DOHH2 (cell line): ENCODE results near the gene NUCB1.
A peak's percentile ranks its signal among the peaks of the same experiment; 100 is the strongest.

Experiments used
- H3F3A ChIP-seq: fragments of 200-600 bp; sonication (generic), shearing (Covaris generic); 2 replicates; pipeline ENCODE4 v1.6.0; 2016; ENCODE audit warnings: antibody characterized with exemption, mild to moderate bottlenecking; ENCODE audit not compliant: control insufficient read depth, insufficient read depth
- H3K27ac ChIP-seq: fragments of 200-600 bp; sonication (generic); 2 replicates; pipeline ENCODE4 v1.5.1; 2014; ENCODE audit warnings: low read depth, mild to moderate bottlenecking, low read length, moderate library complexity
- H3K27me3 ChIP-seq: fragments of 200-600 bp; sonication (generic); 2 replicates; pipeline ENCODE4 v1.6.1; 2014; ENCODE audit warnings: mild to moderate bottlenecking, low read length, mixed read lengths; ENCODE audit not compliant: control insufficient read depth
- H3K36me3 ChIP-seq: fragments of 200-600 bp; sonication (generic); 2 replicates; pipeline ENCODE4 v1.6.1; 2014; ENCODE audit warnings: mild to moderate bottlenecking, low read length, moderate library complexity, mixed read lengths; ENCODE audit not compliant: control insufficient read depth
- H3K4me1 ChIP-seq: fragments of 200-600 bp; sonication (generic); 2 replicates; pipeline ENCODE4 v1.6.1; 2014; ENCODE audit warnings: mild to moderate bottlenecking, low read length, mixed read lengths; ENCODE audit not compliant: control insufficient read depth
- H3K4me2 ChIP-seq: fragments of 200-600 bp; sonication (generic); 2 replicates; pipeline ENCODE4 v1.6.0; 2014; ENCODE audit warnings: mild to moderate bottlenecking, low read length, moderate library complexity
- H3K4me3 ChIP-seq: fragments of 200-600 bp; sonication (generic); 2 replicates; pipeline ENCODE4 v1.5.1; 2014; ENCODE audit warnings: mild to moderate bottlenecking, low read length, mixed read lengths
- H3K79me2 ChIP-seq: fragments of 200-600 bp; sonication (generic); 2 replicates; pipeline ENCODE4 v1.6.1; 2014; ENCODE audit warnings: mild to moderate bottlenecking, low read length, mixed read lengths; ENCODE audit not compliant: control insufficient read depth
- H3K9me2 ChIP-seq: fragments of 200-600 bp; sonication (generic); replicated peaks from 2 replicates; pipeline ENCODE4 v1.6.1; 2014; ENCODE audit warnings: mild to moderate bottlenecking, low read length, mixed read lengths; ENCODE audit not compliant: control insufficient read depth
- H3K9me3 ChIP-seq: fragments of 200-600 bp; sonication (generic); 2 replicates; pipeline ENCODE4 v1.6.1; 2014; ENCODE audit warnings: antibody characterized with exemption, low read length, mixed read lengths; ENCODE audit not compliant: control insufficient read depth, insufficient read depth
- H4K20me1 ChIP-seq: fragments of 200-600 bp; sonication (generic); 2 replicates; pipeline ENCODE4 v1.6.0; 2014; ENCODE audit warnings: low read depth, mild to moderate bottlenecking, antibody characterized with exemption, low read length, moderate library complexity; ENCODE audit not compliant: control insufficient read depth, insufficient read depth
- EZH2phosphoT487 ChIP-seq: fragments of 200-600 bp; sonication (generic); IDR thresholded peaks from 2 replicates; pipeline ENCODE4 v1.6.1; 2017; ENCODE audit warnings: borderline replicate concordance, mild to moderate bottlenecking, antibody characterized with exemption, low read length, moderate library complexity, mixed read lengths
- TF ChIP-seq, protein P1 (sequence below): fragments of 200-600 bp; sonication (generic); IDR thresholded peaks from one replicate; pipeline ENCODE4 v1.5.1; 2014; ENCODE audit warnings: antibody characterized with exemption, mild to moderate bottlenecking, low read depth, low read length; ENCODE audit not compliant: poor library complexity, severe bottlenecking

Gene NUCB1

GRCh38 chr19:48970139-48970766 is 70.1 kb downstream of the NUCB1 start:
- no peak overlapping the region for H3K4me3 ChIP-seq
- no peaks in the 10 kb centered on the region for H3K9me3 ChIP-seq
- no peaks in the 10 kb centered on the region for H4K20me1 ChIP-seq
- peaks cover 13% of the 10 kb centered on the region for H3F3A ChIP-seq
- no peaks in the 10 kb centered on the region for H3K9me2 ChIP-seq
- no peaks in the 10 kb centered on the region for H3K27me3 ChIP-seq
- TF ChIP-seq, protein P1, sequence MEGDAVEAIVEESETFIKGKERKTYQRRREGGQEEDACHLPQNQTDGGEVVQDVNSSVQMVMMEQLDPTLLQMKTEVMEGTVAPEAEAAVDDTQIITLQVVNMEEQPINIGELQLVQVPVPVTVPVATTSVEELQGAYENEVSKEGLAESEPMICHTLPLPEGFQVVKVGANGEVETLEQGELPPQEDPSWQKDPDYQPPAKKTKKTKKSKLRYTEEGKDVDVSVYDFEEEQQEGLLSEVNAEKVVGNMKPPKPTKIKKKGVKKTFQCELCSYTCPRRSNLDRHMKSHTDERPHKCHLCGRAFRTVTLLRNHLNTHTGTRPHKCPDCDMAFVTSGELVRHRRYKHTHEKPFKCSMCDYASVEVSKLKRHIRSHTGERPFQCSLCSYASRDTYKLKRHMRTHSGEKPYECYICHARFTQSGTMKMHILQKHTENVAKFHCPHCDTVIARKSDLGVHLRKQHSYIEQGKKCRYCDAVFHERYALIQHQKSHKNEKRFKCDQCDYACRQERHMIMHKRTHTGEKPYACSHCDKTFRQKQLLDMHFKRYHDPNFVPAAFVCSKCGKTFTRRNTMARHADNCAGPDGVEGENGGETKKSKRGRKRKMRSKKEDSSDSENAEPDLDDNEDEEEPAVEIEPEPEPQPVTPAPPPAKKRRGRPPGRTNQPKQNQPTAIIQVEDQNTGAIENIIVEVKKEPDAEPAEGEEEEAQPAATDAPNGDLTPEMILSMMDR = no peak
- no peak for TF ChIP-seq EZH2phosphoT487
- peaks cover 60% of the 10 kb centered on the region for H3K36me3 ChIP-seq
- peaks cover 13% of the 10 kb centered on the region for H3K79me2 ChIP-seq
- no peak overlapping the region for H3K27ac ChIP-seq
- peaks cover 45% of the 10 kb centered on the region for H3K4me1 ChIP-seq
- peak overlapping the region; percentile 46 for H3K4me2 ChIP-seq

DNA sequence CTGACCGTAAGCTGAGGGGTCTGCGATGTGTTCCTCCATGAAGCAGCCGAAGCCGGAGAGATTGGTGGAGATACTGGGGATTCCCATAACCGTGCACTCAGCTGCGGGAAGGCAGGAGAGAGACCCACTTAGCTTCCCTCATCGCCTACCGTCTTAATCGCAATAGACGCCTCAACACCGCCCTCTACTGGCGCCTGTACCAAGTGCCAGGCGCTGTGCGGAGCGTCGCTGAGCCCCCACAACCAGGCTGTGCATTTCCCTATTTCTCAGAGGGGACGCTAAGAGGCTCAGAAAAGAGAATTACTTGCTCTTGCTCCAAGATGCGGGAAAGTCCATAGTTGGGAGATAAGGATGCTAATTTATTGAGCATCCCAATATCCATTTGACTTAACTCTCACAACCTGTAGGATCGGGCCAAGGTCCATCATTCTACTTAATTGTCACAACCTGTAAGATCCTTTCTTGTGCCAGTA is 70.8 kb downstream of the NUCB1 start:
- Histone ChIP-seq H3K27ac (no peak overlapping the region), H3K4me2 (peak overlapping the region; percentile 46), H3K27me3 (no peaks in the 10 kb centered on the region), H3K36me3 (peaks cover 53% of the 10 kb centered on the region), H4K20me1 (no peaks in the 10 kb centered on the region), H3K9me3 (no peaks in the 10 kb centered on the region), H3F3A (peaks cover 13% of the 10 kb centered on the region), H3K4me3 (no peak overlapping the region), H3K9me2 (no peaks in the 10 kb centered on the region), H3K4me1 (peaks cover 45% of the 10 kb centered on the region), H3K79me2 (peaks cover 6% of the 10 kb centered on the region)
- no peak for TF ChIP-seq EZH2phosphoT487
- TF ChIP-seq, protein P1 = peak; percentile 94
